Measurements from ENCODE around the gene PROZ.
"Not testable (repeated sequence)": the region's sequence is repeated elsewhere in the genome, so short reads cannot be mapped to it uniquely, and the experiment has no call there.

The PROZ gene

DNA sequence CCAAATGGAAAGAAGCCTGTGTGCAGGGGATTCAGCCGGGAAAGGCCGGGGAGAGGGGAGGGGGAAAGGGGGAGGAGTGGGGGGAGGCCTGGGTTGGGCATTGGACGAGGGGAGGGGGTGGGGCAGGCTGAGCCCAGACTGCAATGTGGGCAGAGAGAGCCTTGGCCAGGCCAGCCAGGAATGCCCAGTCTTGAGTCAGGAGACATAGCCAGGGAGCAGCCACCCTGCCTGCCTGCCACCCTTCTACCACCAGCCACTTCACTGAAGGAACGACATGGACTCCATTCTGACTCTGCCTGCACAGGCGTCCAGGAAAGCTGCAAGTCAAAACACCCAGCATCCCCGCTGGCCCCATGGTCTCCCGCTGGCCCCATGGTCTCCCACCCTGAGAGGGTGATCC is 498 bp downstream of the PROZ start:
- Histone ChIP-seq H3K9me3 (ENCODE audit: low read depth, low read length) (no peaks in the 10 kb centered on the region), H3K36me3 (ENCODE audit: insufficient read depth, low read length) (no peaks in the 10 kb centered on the region), H3K4me3 (no peak overlapping the region), H3K27ac (no peak overlapping the region), H3K9ac (ENCODE audit: insufficient read length) (no peak overlapping the region)
- TF ChIP-seq POLR2AphosphoS5 (IDR thresholded peaks at IDR 0.05; ENCODE audit: borderline replicate concordance, low read depth, low read length), result no peak
- TF ChIP-seq FOXP2 (optimal IDR thresholded peaks at IDR 0.05; ENCODE audit: control extremely low read depth, extremely low read length, insufficient read depth), result no peak
- no peak for TF ChIP-seq EZH2 (IDR thresholded peaks at IDR 0.05)
- no peak for DNase-seq (ENCODE audit: low read depth, low spot score)

DNA sequence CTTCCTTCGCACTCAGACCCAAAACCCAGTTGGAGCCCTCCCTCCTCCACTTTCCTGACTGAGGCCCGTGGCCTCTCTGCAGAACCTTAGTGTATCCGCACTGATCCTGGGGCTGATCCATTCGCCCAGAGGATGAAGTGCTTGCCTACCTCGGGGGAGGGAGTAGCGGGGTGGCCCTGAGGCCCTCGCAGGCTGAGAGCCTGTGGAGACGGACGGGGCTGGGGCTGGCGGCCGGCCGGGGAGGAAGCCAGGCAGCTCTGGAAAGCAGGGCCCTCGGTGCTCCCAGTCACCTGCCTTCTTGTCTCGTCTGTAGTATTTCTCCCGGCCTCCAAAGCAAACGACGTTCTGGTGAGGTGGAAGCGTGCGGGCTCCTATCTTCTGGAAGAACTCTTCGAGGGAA is 1.3 kb downstream of the PROZ start:
- no peak for TF ChIP-seq FOXP2 (optimal IDR thresholded peaks at IDR 0.05; ENCODE audit: control extremely low read depth, extremely low read length, insufficient read depth)
- no peak for TF ChIP-seq POLR2AphosphoS5 (IDR thresholded peaks at IDR 0.05; ENCODE audit: borderline replicate concordance, low read depth, low read length)
- TF ChIP-seq EZH2 (IDR thresholded peaks at IDR 0.05), result no peak
- H3K27ac ChIP-seq, result no peak overlapping the region
- no peak for DNase-seq (ENCODE audit: low read depth, low spot score)

DNA sequence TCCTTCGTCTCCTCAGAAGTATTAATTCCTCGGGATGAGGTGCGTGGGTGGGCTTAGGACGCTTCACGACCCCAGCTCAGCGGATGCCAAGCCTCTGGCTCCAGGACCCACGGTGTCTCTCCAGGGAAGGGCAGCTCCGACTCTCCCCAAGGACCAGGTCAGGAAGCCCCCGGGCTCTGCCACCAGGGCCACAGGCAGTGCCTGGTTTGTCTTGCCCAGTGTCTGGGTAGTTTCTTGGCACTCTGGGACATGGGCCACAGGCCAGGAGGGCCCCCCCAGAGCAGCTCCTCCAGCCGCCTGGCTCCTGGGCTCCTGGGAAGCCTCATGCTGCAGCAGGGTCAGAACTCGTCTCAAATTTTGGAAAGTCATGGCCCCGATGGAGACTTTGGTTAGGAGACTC is 2.5 kb downstream of the PROZ start:
- no peak overlapping the region for H3K4me3 ChIP-seq
- no peak for DNase-seq (ENCODE audit: low read depth, low spot score)
- H3K36me3 ChIP-seq (ENCODE audit: insufficient read depth, low read length), result no peaks in the 10 kb centered on the region
- TF ChIP-seq FOXP2 (optimal IDR thresholded peaks at IDR 0.05; ENCODE audit: control extremely low read depth, extremely low read length, insufficient read depth) (no peak), POLR2AphosphoS5 (IDR thresholded peaks at IDR 0.05; ENCODE audit: borderline replicate concordance, low read depth, low read length) (no peak), EZH2 (IDR thresholded peaks at IDR 0.05) (no peak)
- no peak overlapping the region for H3K27ac ChIP-seq
- H3K9ac ChIP-seq (ENCODE audit: insufficient read length), result no peak overlapping the region
- no peaks in the 10 kb centered on the region for H3K9me3 ChIP-seq (ENCODE audit: low read depth, low read length)

More for the DNA sequence above, 1.3 kb downstream of the PROZ start:
- Histone ChIP-seq H3K36me3 (ENCODE audit: insufficient read depth, low read length) (no peaks in the 10 kb centered on the region), H3K9ac (ENCODE audit: insufficient read length) (no peak overlapping the region), H3K4me3 (no peak overlapping the region), H3K9me3 (ENCODE audit: low read depth, low read length) (no peaks in the 10 kb centered on the region)

DNA sequence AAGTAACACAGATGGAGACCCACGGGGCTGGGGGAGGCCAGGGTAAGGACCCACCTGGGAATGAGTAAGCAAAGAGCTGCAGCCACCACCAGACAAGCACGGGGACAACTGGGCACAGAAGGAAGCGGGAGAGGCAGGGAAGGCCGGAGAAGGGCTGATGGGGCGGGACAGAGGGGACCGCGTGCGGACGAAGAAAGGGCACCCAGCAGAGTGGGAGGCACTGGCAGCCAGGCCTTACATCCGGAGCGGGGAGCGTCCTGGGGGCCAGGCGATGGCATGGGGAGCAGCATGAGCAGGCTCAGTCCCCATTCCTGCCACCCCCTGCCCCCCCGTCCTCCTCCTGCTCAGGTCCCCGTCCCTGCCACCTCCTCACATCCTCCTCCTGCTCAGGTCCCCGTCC is 3.0 kb downstream of the PROZ start:
- TF ChIP-seq FOXP2 (optimal IDR thresholded peaks at IDR 0.05; ENCODE audit: control extremely low read depth, extremely low read length, insufficient read depth) (no peak), EZH2 (IDR thresholded peaks at IDR 0.05) (no peak), POLR2AphosphoS5 (IDR thresholded peaks at IDR 0.05; ENCODE audit: borderline replicate concordance, low read depth, low read length) (no peak)
- Histone ChIP-seq H3K9ac (ENCODE audit: insufficient read length) (no peak overlapping the region), H3K36me3 (ENCODE audit: insufficient read depth, low read length) (no peaks in the 10 kb centered on the region), H3K27ac (no peak overlapping the region), H3K4me3 (no peak overlapping the region), H3K9me3 (ENCODE audit: low read depth, low read length) (no peaks in the 10 kb centered on the region)
- DNase-seq (ENCODE audit: low read depth, low spot score), result no peak

GRCh38 chr13:113161975-113162374 is 3.5 kb downstream of the PROZ start:
- H3K27ac ChIP-seq; H3K9me3 ChIP-seq (ENCODE audit: low read depth, low read length); DNase-seq (ENCODE audit: low read depth, low spot score); H3K36me3 ChIP-seq (ENCODE audit: insufficient read depth, low read length); H3K4me3 ChIP-seq; H3K9ac ChIP-seq (ENCODE audit: insufficient read length): not testable (repeated sequence)

- TF ChIP-seq FOXP2 (optimal IDR thresholded peaks at IDR 0.05; ENCODE audit: control extremely low read depth, extremely low read length, insufficient read depth) (no peak), POLR2AphosphoS5 (IDR thresholded peaks at IDR 0.05; ENCODE audit: borderline replicate concordance, low read depth, low read length) (no peak), EZH2 (IDR thresholded peaks at IDR 0.05) (peak; percentile 30)
- DNase-seq (ENCODE audit: low read depth, low spot score), result no peak
- Histone ChIP-seq H3K27ac (no peak overlapping the region), H3K36me3 (ENCODE audit: insufficient read depth, low read length) (no peaks in the 10 kb centered on the region), H3K4me3 (no peak overlapping the region), H3K9ac (ENCODE audit: insufficient read length) (no peak overlapping the region), H3K9me3 (ENCODE audit: low read depth, low read length) (no peaks in the 10 kb centered on the region)
These were observed 4.6 kb downstream of the PROZ start for GRCh38 chr13:113162783-113163685.

- no peak for DNase-seq (ENCODE audit: low read depth, low spot score)
- H3K4me3 ChIP-seq, result no peak overlapping the region
- no peak overlapping the region for H3K27ac ChIP-seq
- peaks cover 2% of the 10 kb centered on the region; the same call in 1 of the 2 replicates for H3K36me3 ChIP-seq (ENCODE audit: insufficient read depth, low read length)
- H3K9me3 ChIP-seq (ENCODE audit: low read depth, low read length), result no peaks in the 10 kb centered on the region
- no peak overlapping the region for H3K9ac ChIP-seq (ENCODE audit: insufficient read length)
- TF ChIP-seq EZH2 (IDR thresholded peaks at IDR 0.05), result no peak
- no peak for TF ChIP-seq FOXP2 (optimal IDR thresholded peaks at IDR 0.05; ENCODE audit: control extremely low read depth, extremely low read length, insufficient read depth)
- no peak for TF ChIP-seq POLR2AphosphoS5 (IDR thresholded peaks at IDR 0.05; ENCODE audit: borderline replicate concordance, low read depth, low read length)
These were observed 6.0 kb downstream of the PROZ start for GRCh38 chr13:113164492-113164891.

- Histone ChIP-seq H3K36me3 (ENCODE audit: insufficient read depth, low read length) (peaks cover 15% of the 10 kb centered on the region; the same call in 1 of the 2 replicates), H3K9me3 (ENCODE audit: low read depth, low read length) (no peaks in the 10 kb centered on the region), H3K27ac (no peak overlapping the region), H3K9ac (ENCODE audit: insufficient read length) (no peak overlapping the region), H3K4me3 (no peak overlapping the region)
- TF ChIP-seq EZH2 (IDR thresholded peaks at IDR 0.05) (no peak), POLR2AphosphoS5 (IDR thresholded peaks at IDR 0.05; ENCODE audit: borderline replicate concordance, low read depth, low read length) (no peak), FOXP2 (optimal IDR thresholded peaks at IDR 0.05; ENCODE audit: control extremely low read depth, extremely low read length, insufficient read depth) (no peak)
- DNase-seq (ENCODE audit: low read depth, low spot score), result no peak
These were observed 7.8 kb downstream of the PROZ start for GRCh38 chr13:113166266-113166665.

DNA sequence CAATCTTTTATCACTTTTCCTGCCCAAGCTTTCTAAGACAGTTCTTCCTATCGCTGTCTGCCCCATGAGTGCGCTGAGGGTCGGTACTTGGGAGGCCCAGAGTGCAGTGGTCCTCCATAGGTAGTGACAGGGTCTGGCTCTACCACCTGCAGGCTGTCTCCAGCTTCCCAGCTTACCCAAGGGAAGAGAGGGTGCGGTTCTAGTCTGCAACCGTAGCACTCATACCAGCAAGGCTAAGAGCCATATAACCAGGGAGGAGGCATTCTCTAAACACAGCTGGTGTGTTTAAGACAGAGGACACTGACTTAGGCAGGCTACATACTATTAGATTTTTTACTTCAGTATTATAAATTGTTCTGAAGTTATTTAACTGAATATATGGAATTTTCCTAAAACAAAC is 8.2 kb downstream of the PROZ start:
- DNase-seq (ENCODE audit: low read depth, low spot score), result no peak

More for the DNA sequence above, 8.2 kb downstream of the PROZ start:
- H3K4me3 ChIP-seq, result no peak overlapping the region
- H3K9ac ChIP-seq (ENCODE audit: insufficient read length), result no peak overlapping the region
- no peak overlapping the region for H3K27ac ChIP-seq
- peaks cover 19% of the 10 kb centered on the region; the same call in 1 of the 2 replicates for H3K36me3 ChIP-seq (ENCODE audit: insufficient read depth, low read length)
- TF ChIP-seq EZH2 (IDR thresholded peaks at IDR 0.05), result no peak
- TF ChIP-seq POLR2AphosphoS5 (IDR thresholded peaks at IDR 0.05; ENCODE audit: borderline replicate concordance, low read depth, low read length), result no peak
- TF ChIP-seq FOXP2 (optimal IDR thresholded peaks at IDR 0.05; ENCODE audit: control extremely low read depth, extremely low read length, insufficient read depth), result no peak
- H3K9me3 ChIP-seq (ENCODE audit: low read depth, low read length), result no peaks in the 10 kb centered on the region
